Dermis blood vessel endothelial cell (primary cell): ENCODE data around the gene SNRPA. TPM values are rescaled to one million over a fixed set of nuclear protein-coding genes. Genes with fewer than 3 reads are reported as not detected.

Source experiments
- DNase-seq: peaks from one replicate; pipeline ENCODE4 v3.0.0; 2010
- total RNA-seq: library from RNA; depleted of rRNA; stranded (reverse); fragments of >200 nt; gene quantifications from 2 replicates; pipeline ENCODE4 v1.2.3, GENCODE V29; 2014

The SNRPA gene
- 22.1 and 45.8 TPM in 2 replicates for total RNA-seq

- peak; percentile 99 for DNase-seq
These were observed at the start of gene SNRPA for GRCh38 chr19:40750874-40751537. SNRPA (plus strand) TSS chr19:40751203; CDS start chr19:40751409, 206 bp downstream.

- DNase-seq: no peak
These were observed 49.2 kb upstream of the SNRPA start for GRCh38 chr19:40701758-40702157.

DNA sequence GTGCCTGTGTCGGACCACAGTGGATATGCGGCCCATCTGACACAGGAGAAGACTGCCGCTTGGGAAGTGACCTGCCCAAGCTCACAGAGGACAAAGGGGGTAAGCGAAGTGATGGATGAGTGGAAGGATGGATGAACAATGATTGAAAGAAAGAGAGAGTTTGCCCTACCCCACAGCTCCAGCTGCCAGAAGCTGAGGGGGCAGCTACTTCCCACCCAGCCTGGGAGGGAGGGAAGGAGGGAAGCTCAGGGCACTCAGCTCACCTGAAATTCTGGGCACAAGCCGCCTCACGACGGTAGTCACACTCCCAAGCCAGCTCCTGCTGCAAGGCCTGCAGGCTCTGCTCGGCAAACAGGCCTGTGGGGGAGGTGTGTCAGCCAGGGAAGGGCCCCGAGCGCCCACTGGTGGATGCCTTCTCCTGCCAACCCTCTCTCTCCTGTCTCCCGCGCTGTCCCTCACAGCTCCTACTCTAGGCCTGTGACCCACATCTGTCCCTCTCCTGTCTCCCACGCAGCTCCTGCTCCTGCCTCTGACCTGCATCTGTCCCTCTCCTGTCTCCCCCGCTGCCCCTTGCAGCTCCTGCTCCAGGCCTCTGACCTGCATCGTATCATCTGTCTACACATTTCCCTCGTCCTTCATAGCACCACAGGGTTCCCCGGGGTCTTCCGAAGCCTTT is 48.5 kb upstream of the SNRPA start:
- no peak for DNase-seq

DNA sequence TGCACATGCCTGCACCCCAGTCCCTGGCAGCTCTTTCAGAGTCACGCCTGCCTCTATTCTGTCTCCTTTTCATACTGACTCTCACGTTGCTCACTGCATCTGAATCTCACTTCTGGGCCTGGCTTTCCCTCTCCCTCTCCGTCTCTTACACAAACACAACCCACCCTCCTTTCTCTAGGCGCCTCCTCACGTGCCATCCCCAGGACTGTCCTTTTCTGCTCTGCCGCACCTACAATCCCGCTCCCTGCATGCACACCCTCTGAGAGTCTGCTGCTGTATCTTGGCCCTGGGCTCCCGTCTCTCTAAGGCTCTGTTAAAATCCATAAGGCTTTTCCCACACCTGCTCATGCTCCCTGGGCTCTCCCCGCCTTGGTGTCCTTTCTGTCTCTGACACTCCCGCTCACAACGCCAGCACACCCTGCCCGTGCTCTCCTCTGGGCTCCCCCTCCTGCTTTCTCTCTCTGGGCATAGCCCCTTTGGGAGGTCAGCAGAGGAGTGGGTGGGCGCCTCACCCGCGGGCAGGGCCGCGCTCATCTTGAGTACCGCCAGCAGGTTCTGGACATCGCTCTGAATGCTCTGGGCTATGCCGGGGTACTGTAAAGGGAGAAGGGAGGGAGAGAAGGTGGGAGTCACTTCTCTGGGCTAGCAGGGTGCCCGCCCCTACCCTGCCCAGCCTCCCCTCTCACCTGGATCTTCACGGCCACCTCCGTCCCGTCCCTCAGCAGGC is 47.8 kb upstream of the SNRPA start:
- DNase-seq: no peak

DNA sequence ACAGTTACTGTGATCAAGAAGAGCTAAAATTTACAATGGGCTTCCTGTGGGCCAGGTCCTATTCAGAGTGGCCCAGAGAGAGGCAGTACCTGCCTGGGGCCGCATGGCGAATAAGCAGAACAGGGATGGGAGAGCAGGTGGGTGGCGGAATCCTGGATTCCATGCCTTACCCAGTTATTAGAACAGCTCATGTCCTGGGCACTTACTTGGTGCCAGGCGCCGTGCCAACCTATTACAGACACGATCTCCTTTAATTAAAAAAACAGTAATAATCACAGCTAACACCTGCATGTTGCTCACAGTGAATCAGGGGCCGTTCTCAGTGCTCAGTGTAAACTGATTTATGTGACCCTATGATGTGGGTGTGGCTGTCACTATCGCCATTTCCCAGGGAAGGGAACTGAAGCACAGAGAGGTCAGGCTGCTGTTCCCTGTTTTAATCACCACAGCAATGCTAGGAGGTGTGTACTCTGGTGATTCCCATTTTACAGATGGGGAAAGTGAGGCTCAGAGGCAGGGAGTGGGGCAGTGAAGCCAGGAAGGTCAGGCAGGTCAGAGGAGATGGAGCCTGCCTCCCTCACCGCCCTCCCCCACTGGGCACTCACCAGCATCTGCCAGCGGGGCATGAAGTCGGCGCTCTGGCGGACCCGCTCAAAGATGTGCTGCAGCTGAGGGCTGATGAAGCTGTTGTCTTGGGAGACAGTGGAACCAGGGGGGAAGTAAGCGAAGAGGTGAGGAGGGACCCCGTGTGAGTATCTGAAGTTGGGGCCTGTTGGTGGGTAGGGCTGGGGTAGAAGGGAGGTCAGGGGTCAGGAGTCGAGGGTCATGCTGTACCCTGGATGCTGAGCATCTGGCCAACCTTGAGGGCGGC is 46.3 kb upstream of the SNRPA start:
- DNase-seq: no peak

DNA sequence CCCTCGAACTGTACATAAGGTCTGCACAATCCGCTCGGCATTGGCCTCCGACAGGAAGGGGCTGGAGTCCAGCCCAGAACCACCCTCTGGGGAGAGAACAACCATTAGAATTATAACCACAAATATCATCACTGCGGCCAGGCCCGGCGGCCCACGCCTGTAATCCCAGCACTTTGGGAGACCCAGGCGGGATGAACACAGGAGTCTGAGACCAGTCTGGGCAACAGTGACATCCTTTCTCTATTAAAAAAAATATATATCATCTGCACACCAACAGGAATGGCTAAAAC is 45.7 kb upstream of the SNRPA start:
- no peak for DNase-seq

- no peak for DNase-seq
These were observed 44.9 kb upstream of the SNRPA start for GRCh38 chr19:40705950-40706619.

DNA sequence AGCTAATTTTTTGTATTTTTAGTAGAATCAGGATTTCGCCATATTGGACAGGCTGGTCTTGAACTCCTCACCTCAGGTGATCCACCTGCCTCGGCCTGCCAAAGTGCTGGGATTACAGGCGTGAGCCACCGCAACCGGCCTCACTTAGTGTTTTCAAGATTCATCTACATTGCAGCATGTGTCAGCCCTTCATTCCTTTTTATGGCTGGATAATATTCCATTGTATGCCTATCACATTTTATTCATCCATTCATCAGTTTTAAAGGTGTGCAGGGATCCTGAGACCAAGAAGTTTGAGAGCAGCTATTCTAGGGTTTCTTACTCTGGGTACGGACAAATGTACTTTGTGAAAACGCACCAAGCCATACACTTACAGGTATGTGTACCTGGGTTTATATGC is 43.4 kb upstream of the SNRPA start:
- no peak for DNase-seq

- DNase-seq: no peak
These were observed 41.2 kb upstream of the SNRPA start for GRCh38 chr19:40709817-40710216.

- DNase-seq: no peak
These were observed 37.1 kb upstream of the SNRPA start for GRCh38 chr19:40713939-40714338.

- DNase-seq: peak; percentile 92
These were observed 36.3 kb upstream of the SNRPA start for GRCh38 chr19:40714441-40715299.

- DNase-seq: peak; percentile 86
These were observed 34.9 kb upstream of the SNRPA start for GRCh38 chr19:40716031-40716481.

DNA sequence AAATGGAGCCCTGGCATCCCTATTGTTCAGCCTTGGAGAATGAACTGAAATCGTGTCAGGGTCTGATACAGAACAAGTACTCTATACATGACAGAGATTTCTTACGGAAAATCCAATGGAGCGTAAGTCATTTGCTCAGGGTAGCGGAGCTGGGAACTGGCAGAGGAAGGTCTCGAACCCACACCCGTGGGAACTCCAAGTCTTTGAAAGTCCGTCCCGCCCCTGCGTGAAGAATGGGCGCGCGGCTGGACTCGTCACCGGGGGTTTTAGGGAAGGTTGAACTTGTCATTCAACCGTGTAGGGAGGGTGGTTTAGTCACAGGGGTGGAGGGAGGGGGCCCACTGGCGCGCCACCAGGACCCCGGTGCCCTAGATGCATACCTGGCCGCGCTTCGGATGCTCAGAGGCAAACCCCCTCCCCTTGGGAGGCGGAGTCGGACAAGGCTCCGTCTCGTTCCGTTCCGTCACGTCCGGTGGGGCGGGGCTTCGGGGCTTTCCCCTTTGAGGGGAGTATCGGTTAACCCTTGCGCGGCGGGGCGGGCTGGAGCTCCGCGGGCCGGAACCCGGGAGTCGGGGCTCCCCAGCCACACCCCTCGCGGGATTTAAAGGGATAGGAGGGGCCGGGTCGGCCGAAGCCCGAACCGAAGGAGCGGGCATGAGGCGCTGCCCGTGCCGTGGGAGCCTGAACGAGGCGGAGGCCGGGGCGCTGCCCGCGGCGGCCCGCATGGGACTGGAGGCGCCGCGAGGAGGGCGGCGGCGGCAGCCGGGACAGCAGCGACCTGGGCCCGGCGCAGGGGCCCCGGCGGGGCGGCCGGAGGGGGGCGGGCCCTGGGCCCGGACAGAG is 34.3 kb upstream of the SNRPA start, which contains the start of the genes COQ8B and ITPKC:
Gene COQ8B (minus strand): TSS at position 405 of the 843 bp plus-strand sequence. CDS start 2,254 bp downstream, outside the sequence.
Gene ITPKC (plus strand): TSS at position 631 of the 843 bp plus-strand sequence. CDS start 24 bp downstream, at position 655.
- DNase-seq: peak; percentile 97

- peak; percentile 38 for DNase-seq
These were observed 33.6 kb upstream of the SNRPA start for GRCh38 chr19:40717325-40717879.

DNA sequence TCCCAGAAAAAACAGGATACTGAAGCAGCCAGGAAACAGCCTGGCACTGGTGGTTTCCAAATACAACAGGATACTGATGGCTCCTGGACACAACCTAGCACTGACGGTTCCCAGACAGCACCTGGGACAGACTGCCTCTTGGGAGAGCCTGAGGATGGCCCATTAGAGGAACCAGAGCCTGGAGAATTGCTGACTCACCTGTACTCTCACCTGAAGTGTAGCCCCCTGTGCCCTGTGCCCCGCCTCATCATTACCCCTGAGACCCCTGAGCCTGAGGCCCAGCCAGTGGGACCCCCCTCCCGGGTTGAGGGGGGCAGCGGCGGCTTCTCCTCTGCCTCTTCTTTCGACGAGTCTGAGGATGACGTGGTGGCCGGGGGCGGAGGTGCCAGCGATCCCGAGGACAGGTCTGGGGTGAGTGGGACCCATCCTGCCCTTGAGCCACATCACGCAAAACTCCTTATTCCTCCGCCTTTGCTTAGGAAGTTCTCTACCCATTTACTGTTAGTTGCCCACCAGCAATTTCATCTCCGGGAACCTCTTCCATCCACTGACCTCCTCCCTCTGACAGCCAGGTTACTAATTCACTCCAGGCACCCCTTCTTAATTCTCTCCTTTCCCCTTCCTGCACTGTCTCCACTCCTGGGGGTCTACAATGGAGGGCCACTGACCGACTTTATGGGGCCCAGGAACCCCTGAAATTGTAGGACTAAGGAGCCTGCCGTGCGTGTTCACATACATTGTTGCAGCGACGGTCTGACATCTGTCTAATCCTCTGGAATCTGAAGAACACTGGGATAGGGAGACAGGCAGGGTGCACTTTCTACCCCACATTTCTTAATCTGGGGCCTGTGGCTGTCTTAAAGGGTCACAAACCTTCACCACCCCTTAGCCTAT is 32.9 kb upstream of the SNRPA start:
- peak; percentile 24 for DNase-seq

GRCh38 chr19:40718774-40719391 is 32.1 kb upstream of the SNRPA start:
- DNase-seq: peak; percentile 54

GRCh38 chr19:40719414-40719894 is 31.5 kb upstream of the SNRPA start:
- DNase-seq: no peak

DNA sequence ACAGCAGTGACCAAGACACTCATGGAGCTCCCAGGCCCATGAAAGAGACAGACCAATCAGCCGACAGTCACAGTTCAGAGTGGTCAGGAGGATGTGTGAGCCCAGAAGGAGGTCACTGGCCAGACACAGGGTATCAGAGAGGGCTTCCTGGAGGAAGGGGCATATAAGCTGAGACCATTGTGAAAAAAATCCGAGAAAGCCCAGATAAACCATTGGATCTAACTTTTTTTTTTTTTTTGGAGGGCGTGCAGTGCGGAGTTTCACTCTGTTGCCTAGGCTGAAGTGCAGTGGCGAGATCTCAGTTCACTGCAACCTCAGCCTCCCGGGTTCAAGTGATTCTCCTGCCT is 29.9 kb upstream of the SNRPA start:
- peak; percentile 27 for DNase-seq
